K562 (cell line): ENCODE measurements around the gene GPD2. TPM values are rescaled to one million over a fixed set of nuclear protein-coding genes. Genes with fewer than 3 reads are reported as not detected.

ENCODE experiments used
- ATAC-seq: fragments of 200-7000 bp; cut with Tn5 transposase; 3 replicates; pipeline ENCODE4 v1.9.1; 2020; ENCODE audit warnings: moderate library complexity
- BruUV-seq: library from RNA; stranded (reverse); fragments of 400-500 nt; replicated peaks from 2 replicates; lab custom pipeline; 2021; lab: Mats Ljungman, UMichigan
- CTCF ChIA-PET: fragments of 300-600 bp; formaldehyde crosslinking; extraction: SDS; loops from one replicate; lab custom pipeline; 2021; ENCODE audit warnings: low intra/inter-chr PET ratio; lab: Yijun Ruan, JAX
- POLR2A ChIA-PET: fragments of 300-600, 350-650 bp; sonication (Branson Sonifier 250); formaldehyde crosslinking; extraction: SDS; loops from one replicate; lab custom pipeline; 2021; ENCODE audit warnings: antibody characterized with exemption, inconsistent platforms; lab: Yijun Ruan, JAX
- DNase-seq, 4 experiments: peaks; one replicate each; pipeline versions ENCODE4 v3.0.0 to v3.0.0-alpha.2; 2011 to 2018; ENCODE audit warnings: low spot score in 3 of 4, mixed read lengths in 3 of 4; ENCODE audit errors: extremely low read depth in 1 of 4
- FAIRE-seq: peaks from 2 replicates; lab custom pipeline; 2011; peaks lifted over from hg19 to GRCh38; lab: Jason Lieb, UNC
- H2AFZ ChIP-seq: 2 replicates; pipeline ENCODE4 v1.6.0; 2011; ENCODE audit warnings: low read depth, low read length, control low read depth, inconsistent platforms
- H3K27ac ChIP-seq: fragments of 200-600 bp; 3 replicates; pipeline ENCODE4 v1.8.0; 2011; ENCODE audit warnings: low read depth, mild to moderate bottlenecking, control low read depth, inconsistent platforms, low read length, moderate library complexity, mixed read lengths; ENCODE audit errors: extremely low read depth
- H3K27me3 ChIP-seq, 2 experiments: fragments of 300-600 bp in 1 of 2; 2 replicates in 1 of 2; 3 replicates in 1 of 2; pipeline versions ENCODE4 v1.6.0 to v1.8.0; 2011; ENCODE audit warnings: inconsistent platforms in 2 of 2, low read length in 2 of 2, mild to moderate bottlenecking in 1 of 2, mixed read lengths in 1 of 2, moderate library complexity in 1 of 2; ENCODE audit not compliant: control insufficient read depth in 2 of 2, insufficient read depth in 2 of 2
- H3K36me3 ChIP-seq: fragments of 300-600 bp; 3 replicates; pipeline ENCODE4 v1.8.0; 2011; ENCODE audit warnings: mild to moderate bottlenecking, low read length, inconsistent platforms; ENCODE audit not compliant: control insufficient read depth, insufficient read depth
- H3K4me1 ChIP-seq, 2 experiments: fragments of 200-600 bp in 1 of 2; replicated peaks in 1 of 2; 2 replicates in 1 of 2; 3 replicates in 1 of 2; pipeline versions ENCODE4 v1.5.1 to v1.8.0; 2011; ENCODE audit warnings: inconsistent platforms in 2 of 2, low read length in 2 of 2, mild to moderate bottlenecking in 1 of 2, mixed read lengths in 1 of 2, moderate library complexity in 1 of 2; ENCODE audit not compliant: control insufficient read depth in 2 of 2, insufficient read depth in 2 of 2
- H3K4me2 ChIP-seq: 2 replicates; pipeline ENCODE4 v1.6.1; 2011; ENCODE audit warnings: low read length, control low read depth, inconsistent platforms, mixed read lengths; ENCODE audit not compliant: insufficient read depth
- H3K4me3 ChIP-seq: fragments of 200-600 bp; sonication (generic), shearing (Covaris generic); 2 replicates; pipeline ENCODE4 v1.5.1; 2016; ENCODE audit warnings: control low read depth, inconsistent platforms
- H3K79me2 ChIP-seq: fragments of 200-600 bp; 3 replicates; pipeline ENCODE4 v1.8.0; 2011; ENCODE audit warnings: low read length, inconsistent platforms; ENCODE audit not compliant: control insufficient read depth, insufficient read depth
- H3K9ac ChIP-seq, 2 experiments: 2 replicates each; pipeline versions ENCODE4 v1.6.0 to v1.6.1; 2011; ENCODE audit warnings: low read depth in 2 of 2, low read length in 2 of 2, control low read depth in 1 of 2, inconsistent platforms in 1 of 2, mild to moderate bottlenecking in 1 of 2, mixed read lengths in 1 of 2; ENCODE audit not compliant: insufficient read depth in 1 of 2
- H3K9me1 ChIP-seq: one replicate; pipeline ENCODE4 v1.6.0; 2011; ENCODE audit warnings: inconsistent platforms, mild to moderate bottlenecking, low read length, moderate library complexity; ENCODE audit not compliant: control insufficient read depth, insufficient read depth
- H3K9me3 ChIP-seq: replicated peaks from 2 replicates; pipeline ENCODE4 v1.5.1; 2011; ENCODE audit warnings: low read depth, low read length, inconsistent platforms; ENCODE audit not compliant: control insufficient read depth, insufficient read depth
- H4K20me1 ChIP-seq: replicated peaks from 2 replicates; pipeline ENCODE4 v1.6.1; 2011; ENCODE audit warnings: low read length, inconsistent platforms, mixed read lengths; ENCODE audit not compliant: control insufficient read depth, insufficient read depth
- C11orf30 ChIP-seq: fragments of 450-650 bp; IDR thresholded peaks from 2 replicates; pipeline ENCODE4 v1.6.1; 2016; ENCODE audit warnings: low read depth, mild to moderate bottlenecking
- KDM2B ChIP-seq: fragments of 250-450 bp; sonication (Bioruptor Pico); IDR thresholded peaks from 2 replicates; pipeline ENCODE4 v1.8.0; 2021; ENCODE audit warnings: mild to moderate bottlenecking, moderate library complexity
- MAFF ChIP-seq: IDR thresholded peaks from 2 replicates; pipeline ENCODE4 v1.6.1; 2012; ENCODE audit warnings: low read length, improper control_type of control experiment
- MAFG ChIP-seq: fragments of 450-650 bp; conservative IDR thresholded peaks from 2 replicates; pipeline ENCODE4 v1.6.1; 2016; ENCODE audit warnings: missing genetic modification characterization, missing compliant biosample characterization
- RFX7 ChIP-seq: fragments of 250-450 bp; sonication (Bioruptor Pico); IDR thresholded peaks from 2 replicates; pipeline ENCODE4 v1.5.1; 2021; ENCODE audit warnings: mild to moderate bottlenecking
- TAF7 ChIP-seq: fragments of 450-650 bp; IDR thresholded peaks from 2 replicates; pipeline ENCODE4 v1.6.1; 2016; ENCODE audit warnings: missing genetic modification characterization, missing compliant biosample characterization
- ZNF316 ChIP-seq: fragments of 450-650 bp; IDR thresholded peaks from 2 replicates; pipeline ENCODE4 v1.6.1; 2016
- ZNF347 ChIP-seq: fragments of 450-650 bp; formaldehyde crosslinking; IDR thresholded peaks from 2 replicates; pipeline ENCODE4 v1.4.0; 2020; ENCODE audit warnings: low read depth, mild to moderate bottlenecking, moderate library complexity
- ZNF512 ChIP-seq: IDR thresholded peaks from 2 replicates; pipeline ENCODE4 v1.6.1; 2016; ENCODE audit warnings: missing genetic modification characterization, missing compliant biosample characterization
- WGBS: fragments of 100-300 bp; shearing (Covaris generic); methylation state at CpG from one replicate; pipeline ENCODE4 v1.1.6; 2016; ENCODE audit warnings: low coverage, mixed read lengths; ENCODE audit not compliant: insufficient coverage; ENCODE audit errors: missing lambda C conversion rate; 5-methylcytosine and 5-hydroxymethylcytosine counted together
- in situ Hi-C: fragments of 300-500 bp; cut with MboI; formaldehyde crosslinking; loops from 4 replicates; pipeline ENCODE4 v1.15.0; 2018; ENCODE audit warnings: inconsistent platforms, mixed read lengths
- intact Hi-C: fragments of 100-400 bp; cut with micrococcal nuclease; formaldehyde crosslinking; loops from 2 replicates; pipeline ENCODE4 v1.14.2; 2022
- polyA plus RNA-seq, 8 experiments: library from polyadenylated mRNA; depleted of rRNA in 4 of 8; stranded (reverse) in 5 of 8; unstranded in 3 of 8; fragments of >200 nt; fragmentation: Nextera tagmentation in 2 of 8; fragmentation: Illumina TruSeq in 1 of 8; extraction: Ambion mirVana in 2 of 8; extraction: Trizol in 1 of 8; gene quantifications; 2 replicates each; pipeline versions ENCODE4 v1.2.1 to v1.2.3, GENCODE V29; 2011 to 2014; ENCODE audit warnings: inconsistent platforms in 1 of 8, missing spikeins in 1 of 8
- total RNA-seq, 7 experiments: library from RNA; depleted of rRNA in 6 of 7; stranded (reverse); fragments of >200 nt in 6 of 7; fragmentation: Illumina TruSeq in 2 of 7; extraction: Trizol in 2 of 7; gene quantifications; 2 replicates each; pipeline versions ENCODE4 v1.2.1 to v1.2.3, GENCODE V29; 2011 to 2021; ENCODE audit warnings: low replicate concordance in 1 of 7

The GPD2 gene
- total and polyA plus RNA-seq, 9 of the 15 experiments (the other 6 are each of a cell fraction or from before 2014, with no cell fraction given), result 5.2 to 39.2 (median 19.0) TPM

- Histone ChIP-seq H3K4me3 (no peak overlapping the region), H3K9ac (no peak overlapping the region), H4K20me1 (no peaks in the 10 kb centered on the region), H3K27me3 (no peaks in the 10 kb centered on the region), H3K9me1 (no peaks in the 10 kb centered on the region), H3K36me3 (no peaks in the 10 kb centered on the region), H3K4me1 (no peaks in the 10 kb centered on the region), H3K27ac (no peak overlapping the region), H3K4me2 (no peak overlapping the region), H2AFZ (no peak overlapping the region), H3K79me2 (no peaks in the 10 kb centered on the region), H3K9me3 (no peaks in the 10 kb centered on the region)
- BruUV-seq, result no TSS peak
- TF ChIP-seq ZNF347 (CRISPR knock-in tag) (no peak), MAFF (peak; percentile 8; the same call in 1 of the 2 replicates), ZNF316 (peak; percentile 82), C11orf30 (peak; percentile 50), TAF7 (no peak), MAFG (tag) (0 out of 2 replicates have a peak, but pooled peaks have one; percentile 49)
- ChIA-PET POLR2A (interaction anchor here (0.7 to 1.9 kb wide), 2 partner anchors 16 to 27 kb away, joined by 3 to 4 read pairs; no protein-coding TSS in a partner anchor), CTCF (no interaction called here)
- 27% methylated on average over 2 of the region's 2 CpGs for WGBS
- no peak for ATAC-seq
- in situ Hi-C loops (no loop called here), intact Hi-C loops (no loop called here)
- no peak for FAIRE-seq
- DNase-seq, result no peak
Observed at GRCh38 chr2:156486614-156487013, 50.4 kb downstream of the GPD2 start.

GRCh38 chr2:156489195-156489594 is 53.0 kb downstream of the GPD2 start:
- Histone ChIP-seq H3K79me2 (no peaks in the 10 kb centered on the region), H3K9ac (no peak overlapping the region), H2AFZ (no peak overlapping the region), H3K4me1 (no peaks in the 10 kb centered on the region), H3K9me3 (no peaks in the 10 kb centered on the region), H3K36me3 (no peaks in the 10 kb centered on the region), H3K4me2 (no peak overlapping the region), H3K27ac (no peak overlapping the region), H3K27me3 (no peaks in the 10 kb centered on the region), H4K20me1 (no peaks in the 10 kb centered on the region), H3K4me3 (no peak overlapping the region), H3K9me1 (no peaks in the 10 kb centered on the region)
- DNase-seq (no peak), ATAC-seq (no peak), FAIRE-seq (peak; percentile 23)
- in situ Hi-C loops (no loop called here), intact Hi-C loops (no loop called here)
- ChIA-PET CTCF (no interaction called here), POLR2A (interaction anchor here (0.7 kb wide), 1 partner anchor 11 kb away, joined by 3 read pairs; no protein-coding TSS in a partner anchor)
- WGBS, result 43% methylated on average over 1 of the region's 1 CpG
- TF ChIP-seq ZNF512 (no peak), KDM2B (CRISPR knock-in tag) (no peak), RFX7 (CRISPR knock-in tag) (no peak)
- no TSS peak for BruUV-seq
